Breast epithelium (tissue), 3 donors: Measurements from ENCODE around the gene PHF24.

Experiments used
- CTCF ChIP-seq, 3 donors: fragments of 450-650 bp; IDR thresholded peaks; one replicate each; pipeline ENCODE4 v1.5.1; 2016 to 2017; ENCODE audit warnings: antibody characterized with exemption in 3 of 3, mild to moderate bottlenecking in 3 of 3, moderate library complexity in 3 of 3
- POLR2A ChIP-seq: fragments of 450-650 bp; IDR thresholded peaks from one replicate; pipeline ENCODE4 v1.6.1; 2016; ENCODE audit warnings: antibody characterized with exemption, mild to moderate bottlenecking, moderate library complexity

DNA sequence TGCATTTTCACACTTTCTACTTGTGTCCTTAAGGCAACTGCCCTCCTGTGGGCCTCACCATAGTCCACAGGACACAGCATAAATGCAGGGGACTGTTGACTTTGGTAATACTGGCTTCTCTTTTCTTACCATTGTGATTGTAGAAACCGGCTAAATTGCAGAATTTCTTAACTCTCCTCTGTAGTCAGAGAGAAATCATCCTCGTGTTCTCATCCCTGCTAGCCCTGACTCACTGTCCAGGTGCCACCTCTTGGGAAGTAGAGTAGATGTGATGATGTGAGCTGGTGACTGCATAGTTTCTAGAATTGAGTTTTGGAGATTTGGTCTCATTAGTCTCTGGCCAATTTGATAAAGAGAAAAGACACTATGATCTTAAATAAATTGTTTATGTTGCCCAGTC lies 5.5 kb downstream of the PHF24 start:
- TF ChIP-seq POLR2A (no peak), CTCF (IDR thresholded peaks at IDR 0.05) (no peak)
